ENCODE measurements around the gene RIPK1.
"Not testable (repeated sequence)": the region's sequence is repeated elsewhere in the genome, so short reads cannot be mapped to it uniquely, and the experiment has no call there.

RIPK1 gene

DNA sequence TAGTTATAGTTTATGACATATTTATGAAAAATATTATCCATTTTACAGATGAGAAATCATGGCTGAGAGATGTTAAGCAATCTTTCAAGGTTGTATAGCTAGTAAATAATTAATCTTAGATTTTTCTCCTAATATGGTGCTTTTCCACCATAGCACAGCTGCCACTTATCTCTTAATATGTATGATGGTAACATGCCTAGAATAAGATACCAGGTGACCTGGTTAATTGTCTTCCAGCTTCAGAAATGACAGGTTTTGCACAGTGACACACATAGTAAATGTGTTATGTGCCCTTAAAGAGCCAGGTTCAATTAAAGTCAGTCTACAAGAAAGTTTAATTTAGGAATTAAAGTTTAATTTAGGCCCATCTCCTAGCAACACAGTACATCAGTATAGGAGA lies 74.2 kb downstream of the RIPK1 start:
- FAIRE-seq: no peak
- no peak for DNase-seq (ENCODE audit: insufficient read length)
- TF ChIP-seq POLR2A (IDR thresholded peaks at IDR 0.05; ENCODE audit: low read depth, low read length): no peak
- no peak for TF ChIP-seq TAF1 (IDR thresholded peaks at IDR 0.05; ENCODE audit: borderline replicate concordance, low read depth, low read length)
- no peak for TF ChIP-seq POLR2AphosphoS5 (IDR thresholded peaks at IDR 0.05; ENCODE audit: low read depth, low read length)

DNA sequence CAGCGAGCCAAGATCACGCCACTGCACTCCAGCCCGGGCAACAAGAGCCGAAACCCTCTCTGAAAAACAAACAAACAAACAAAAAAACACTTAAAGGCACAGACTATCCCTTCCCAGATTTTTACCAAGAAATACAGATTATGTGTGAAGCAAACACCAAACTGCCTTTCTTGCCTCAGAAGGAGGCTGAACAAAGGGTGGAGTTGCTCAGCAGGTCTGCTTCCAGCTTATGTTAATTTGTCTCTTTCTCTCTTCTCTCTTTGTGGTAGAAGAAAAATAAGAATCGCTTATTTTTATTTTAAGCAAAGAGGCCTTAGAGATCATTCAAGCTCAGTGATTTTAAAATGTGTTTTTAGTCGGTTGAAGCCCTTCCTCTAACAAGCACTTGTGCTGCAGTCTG lies 74.9 kb downstream of the RIPK1 start:
- no peak for FAIRE-seq
- DNase-seq (ENCODE audit: insufficient read length): no peak
- TF ChIP-seq TAF1 (IDR thresholded peaks at IDR 0.05; ENCODE audit: borderline replicate concordance, low read depth, low read length): no peak
- no peak for TF ChIP-seq POLR2AphosphoS5 (IDR thresholded peaks at IDR 0.05; ENCODE audit: low read depth, low read length)
- TF ChIP-seq POLR2A (IDR thresholded peaks at IDR 0.05; ENCODE audit: low read depth, low read length): no peak

DNA sequence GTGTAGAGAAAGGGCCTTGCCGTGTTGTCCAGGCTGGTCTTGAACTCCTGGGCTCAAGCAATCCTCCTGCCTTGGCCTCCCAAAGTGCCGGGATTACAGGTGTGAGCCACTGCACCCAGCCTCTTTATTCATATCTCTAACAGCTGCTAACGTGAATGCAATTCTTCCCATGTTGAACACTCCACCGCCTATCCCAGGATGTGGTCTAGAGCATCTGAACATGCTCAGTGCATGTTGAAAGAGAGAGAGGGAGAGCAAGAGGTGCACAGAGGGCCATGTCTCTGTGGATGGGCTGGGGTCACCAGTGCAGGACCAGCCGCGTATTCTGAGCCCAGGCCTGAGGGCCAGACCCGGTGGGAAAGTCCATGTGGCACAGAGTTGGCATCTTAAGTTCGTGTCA lies 76.3 kb downstream of the RIPK1 start:
- FAIRE-seq: no peak
- TF ChIP-seq POLR2AphosphoS5 (IDR thresholded peaks at IDR 0.05; ENCODE audit: low read depth, low read length): no peak
- no peak for TF ChIP-seq TAF1 (IDR thresholded peaks at IDR 0.05; ENCODE audit: borderline replicate concordance, low read depth, low read length)
- TF ChIP-seq POLR2A (IDR thresholded peaks at IDR 0.05; ENCODE audit: low read depth, low read length): no peak
- no peak for DNase-seq (ENCODE audit: insufficient read length)

DNA sequence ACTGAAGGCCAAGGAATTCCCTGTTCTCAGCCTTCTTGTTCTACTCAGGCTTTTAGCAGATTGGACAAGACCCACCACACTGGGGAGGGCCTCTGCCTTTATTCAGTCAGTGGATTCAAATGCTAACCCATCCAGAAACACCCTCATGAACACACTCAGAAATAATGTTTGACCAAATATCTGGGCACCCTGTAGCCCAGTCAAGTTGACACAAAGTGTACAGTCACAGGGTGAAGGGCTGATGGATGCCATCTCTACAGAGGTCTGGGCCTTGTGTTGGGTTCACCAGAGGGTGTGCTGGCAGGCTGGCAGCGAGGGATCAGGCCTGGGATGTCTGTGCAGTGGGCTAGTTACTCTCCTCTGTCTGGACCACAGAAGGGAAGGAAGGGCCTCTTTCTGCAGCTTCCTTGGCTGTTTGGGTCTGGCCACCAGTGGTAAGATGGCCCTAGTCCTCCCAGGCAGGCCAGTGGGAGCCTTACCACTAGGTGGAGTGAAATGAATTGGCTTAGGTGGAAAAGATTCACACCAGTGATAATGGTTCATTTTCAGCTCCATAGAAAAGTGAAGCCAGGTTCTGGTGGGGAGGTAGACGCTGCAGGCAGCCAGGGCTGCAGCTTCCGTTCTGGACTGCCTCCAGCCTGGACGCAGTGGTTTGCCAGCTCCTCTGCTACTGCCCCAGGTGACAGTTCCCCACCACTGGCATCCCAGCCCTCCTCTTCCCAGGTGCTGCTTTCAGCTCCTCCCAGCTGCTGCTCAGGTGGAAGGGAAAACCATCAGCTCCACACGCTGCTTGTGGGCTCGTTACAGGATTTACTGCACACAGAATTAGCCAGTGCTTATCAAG lies 79.8 kb downstream of the RIPK1 start:
- FAIRE-seq (no peak), DNase-seq (ENCODE audit: insufficient read length) (no peak)
- TF ChIP-seq POLR2A (IDR thresholded peaks at IDR 0.05; ENCODE audit: low read depth, low read length) (no peak), POLR2AphosphoS5 (IDR thresholded peaks at IDR 0.05; ENCODE audit: low read depth, low read length) (no peak), TAF1 (IDR thresholded peaks at IDR 0.05; ENCODE audit: borderline replicate concordance, low read depth, low read length) (no peak)

DNA sequence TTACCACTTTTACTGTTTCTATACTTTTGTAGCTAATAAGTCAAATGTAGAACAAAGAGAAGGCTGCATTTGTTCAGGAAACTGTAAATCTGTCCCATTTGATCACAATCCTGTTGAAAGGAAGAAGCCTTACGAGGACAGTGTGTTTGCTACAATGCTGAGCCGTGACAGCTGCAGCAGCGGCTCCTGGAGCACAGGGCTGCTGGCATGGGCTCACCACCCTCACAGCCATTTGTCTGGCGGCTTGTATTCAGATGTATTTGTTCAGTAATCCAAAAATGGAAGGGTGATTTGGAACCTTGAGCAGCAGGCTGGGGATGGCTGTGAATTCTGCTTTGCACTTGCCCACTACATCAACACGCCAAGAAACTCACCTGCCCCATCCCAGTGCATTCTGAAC lies 83.4 kb downstream of the RIPK1 start:
- FAIRE-seq: no peak
- no peak for TF ChIP-seq POLR2A (IDR thresholded peaks at IDR 0.05; ENCODE audit: low read depth, low read length)
- no peak for TF ChIP-seq POLR2AphosphoS5 (IDR thresholded peaks at IDR 0.05; ENCODE audit: low read depth, low read length)
- no peak for TF ChIP-seq TAF1 (IDR thresholded peaks at IDR 0.05; ENCODE audit: borderline replicate concordance, low read depth, low read length)
- DNase-seq (ENCODE audit: insufficient read length): no peak

DNA sequence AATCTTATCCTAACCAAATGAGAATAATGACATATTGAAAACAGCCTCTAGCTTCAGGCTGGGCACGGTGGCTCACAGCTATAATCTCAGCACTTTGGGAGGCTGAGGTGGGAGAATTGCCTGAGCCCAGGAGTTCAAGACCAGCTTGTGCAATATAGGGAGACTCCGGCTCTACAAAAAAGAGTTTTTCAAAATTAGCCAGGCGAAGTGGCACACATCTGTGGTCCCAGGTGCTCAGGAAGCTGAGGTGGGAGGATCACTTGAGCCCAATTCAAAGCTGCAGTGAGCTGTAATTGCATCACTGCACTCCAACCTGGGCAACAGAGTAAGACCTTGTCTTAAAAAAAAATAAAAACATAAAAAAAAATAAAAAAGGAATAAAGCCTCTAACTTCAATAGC lies 84.4 kb downstream of the RIPK1 start:
- no peak for TF ChIP-seq TAF1 (IDR thresholded peaks at IDR 0.05; ENCODE audit: borderline replicate concordance, low read depth, low read length)
- no peak for TF ChIP-seq POLR2AphosphoS5 (IDR thresholded peaks at IDR 0.05; ENCODE audit: low read depth, low read length)
- TF ChIP-seq POLR2A (IDR thresholded peaks at IDR 0.05; ENCODE audit: low read depth, low read length): no peak
- no peak for FAIRE-seq
- no peak for DNase-seq (ENCODE audit: insufficient read length)

DNA sequence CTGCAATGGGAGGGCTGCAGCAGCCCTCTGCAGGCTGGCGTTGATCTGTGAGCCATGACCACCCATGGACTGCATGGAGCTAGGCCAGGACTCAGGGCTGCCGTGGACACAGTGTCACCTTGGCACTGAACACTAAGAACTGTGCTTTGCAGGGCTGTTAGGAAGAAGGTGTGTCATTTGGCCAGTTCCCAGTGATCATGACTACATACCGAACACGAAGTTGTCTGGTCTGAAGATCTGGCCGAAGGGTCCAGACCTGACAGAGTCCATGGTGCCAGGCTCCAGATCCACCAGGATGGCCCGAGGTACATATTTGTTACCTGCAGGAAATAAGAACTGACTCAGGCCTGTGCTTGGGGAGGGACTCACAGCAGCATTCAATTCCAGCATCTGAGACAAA lies 87.1 kb downstream of the RIPK1 start:
- not testable (repeated sequence) for FAIRE-seq; DNase-seq (ENCODE audit: insufficient read length)

DNA sequence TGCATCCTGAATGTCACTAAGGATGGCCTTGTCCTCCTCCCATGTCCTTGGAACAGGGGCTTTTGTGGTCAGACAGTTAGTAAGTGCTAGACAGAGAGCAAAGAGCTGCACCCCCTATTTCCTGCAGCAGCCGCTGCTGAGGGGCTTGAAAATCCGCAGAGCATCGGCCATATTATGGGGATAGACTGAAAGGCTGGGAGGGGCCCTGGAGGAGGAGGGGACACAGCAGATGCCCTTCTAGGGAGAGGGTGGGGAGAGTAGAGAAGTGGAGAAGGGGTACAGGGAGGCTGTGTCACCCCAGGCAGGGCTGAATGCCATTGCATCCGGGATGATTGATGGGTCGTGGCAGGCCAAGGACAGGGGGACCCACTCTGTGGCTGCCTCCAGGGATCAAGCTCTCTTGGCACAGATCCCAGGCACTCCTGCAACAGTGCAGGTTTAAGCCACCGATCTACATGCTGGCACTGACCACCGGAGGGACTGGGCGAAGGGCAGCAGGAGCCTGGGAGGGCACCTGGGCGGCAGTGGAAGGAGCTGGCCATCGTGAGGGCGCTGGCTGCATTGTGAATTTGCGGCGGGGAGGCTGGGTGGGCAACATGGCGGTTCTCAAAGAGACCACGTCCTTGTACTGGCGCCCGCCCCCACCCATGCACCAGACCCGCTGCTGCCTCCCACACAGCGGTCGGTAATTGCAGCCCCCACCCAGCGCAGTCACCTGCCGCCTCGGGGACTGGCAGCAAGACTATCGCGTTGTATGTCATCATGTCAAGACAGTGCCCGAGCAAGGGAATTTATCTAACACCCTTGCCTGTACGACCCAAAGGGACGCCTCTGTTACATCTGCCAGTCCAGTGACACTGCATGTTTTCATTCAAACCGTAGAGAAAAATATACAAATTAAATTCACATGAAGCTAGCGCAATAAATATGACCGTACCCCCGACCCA lies 88.2 kb downstream of the RIPK1 start:
- FAIRE-seq: peak; percentile 53
- DNase-seq (ENCODE audit: insufficient read length): not testable (repeated sequence)

DNA sequence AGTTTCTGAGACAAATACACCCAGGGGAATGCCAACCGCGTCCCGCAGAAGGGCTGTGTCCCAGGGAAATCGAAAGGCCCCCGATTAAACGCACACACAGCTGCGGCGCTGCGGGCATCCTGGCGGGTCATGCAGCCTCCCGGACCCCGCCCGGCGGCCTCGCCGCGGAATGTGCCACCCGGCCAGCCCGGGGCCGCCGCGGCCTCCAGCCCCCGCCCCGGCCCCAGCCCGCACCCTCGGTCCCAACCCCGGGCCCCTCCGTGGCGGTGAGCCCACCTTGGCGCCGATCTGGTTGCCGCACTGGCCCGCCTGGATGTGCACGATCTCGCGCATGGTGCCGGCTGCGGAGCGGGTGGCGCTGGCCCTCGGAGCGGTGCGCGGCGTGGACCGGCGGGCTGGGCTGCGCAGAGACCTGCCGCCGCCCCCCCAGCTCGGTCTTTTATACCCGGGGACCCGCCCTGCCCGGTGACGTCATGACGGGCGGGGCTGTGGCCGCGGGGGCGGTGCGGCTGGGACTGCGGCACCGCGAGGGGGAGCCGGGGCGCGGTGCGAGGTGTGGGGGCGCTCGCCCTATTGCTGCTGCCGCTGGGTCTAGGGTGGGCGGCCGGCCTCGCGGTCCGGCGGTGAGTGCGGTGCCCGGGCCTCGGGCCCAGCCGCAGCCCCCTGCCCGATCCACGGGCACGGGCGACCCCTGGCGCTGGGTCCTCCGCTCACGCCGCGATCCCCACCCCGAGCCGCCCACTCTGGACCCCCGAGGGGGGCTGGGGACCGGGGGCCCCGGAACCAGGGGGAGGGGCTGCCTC lies 89.0 kb downstream of the RIPK1 start, which contains the start of gene TUBB2A:
TUBB2A (minus strand) TSS at position 414 of the 803 bp plus-strand sequence; CDS start at position 333, 81 bp downstream.
- FAIRE-seq (peak; percentile 70), DNase-seq (ENCODE audit: insufficient read length) (peak; percentile 93)
- peak; percentile 60; the same call in 1 of the 2 replicates for TF ChIP-seq TAF1 (IDR thresholded peaks at IDR 0.05; ENCODE audit: borderline replicate concordance, low read depth, low read length)
- TF ChIP-seq POLR2AphosphoS5 (IDR thresholded peaks at IDR 0.05; ENCODE audit: low read depth, low read length): peak; percentile 77
- TF ChIP-seq POLR2A (IDR thresholded peaks at IDR 0.05; ENCODE audit: low read depth, low read length): peak; percentile 89; the same call in 1 of the 2 replicates

DNA sequence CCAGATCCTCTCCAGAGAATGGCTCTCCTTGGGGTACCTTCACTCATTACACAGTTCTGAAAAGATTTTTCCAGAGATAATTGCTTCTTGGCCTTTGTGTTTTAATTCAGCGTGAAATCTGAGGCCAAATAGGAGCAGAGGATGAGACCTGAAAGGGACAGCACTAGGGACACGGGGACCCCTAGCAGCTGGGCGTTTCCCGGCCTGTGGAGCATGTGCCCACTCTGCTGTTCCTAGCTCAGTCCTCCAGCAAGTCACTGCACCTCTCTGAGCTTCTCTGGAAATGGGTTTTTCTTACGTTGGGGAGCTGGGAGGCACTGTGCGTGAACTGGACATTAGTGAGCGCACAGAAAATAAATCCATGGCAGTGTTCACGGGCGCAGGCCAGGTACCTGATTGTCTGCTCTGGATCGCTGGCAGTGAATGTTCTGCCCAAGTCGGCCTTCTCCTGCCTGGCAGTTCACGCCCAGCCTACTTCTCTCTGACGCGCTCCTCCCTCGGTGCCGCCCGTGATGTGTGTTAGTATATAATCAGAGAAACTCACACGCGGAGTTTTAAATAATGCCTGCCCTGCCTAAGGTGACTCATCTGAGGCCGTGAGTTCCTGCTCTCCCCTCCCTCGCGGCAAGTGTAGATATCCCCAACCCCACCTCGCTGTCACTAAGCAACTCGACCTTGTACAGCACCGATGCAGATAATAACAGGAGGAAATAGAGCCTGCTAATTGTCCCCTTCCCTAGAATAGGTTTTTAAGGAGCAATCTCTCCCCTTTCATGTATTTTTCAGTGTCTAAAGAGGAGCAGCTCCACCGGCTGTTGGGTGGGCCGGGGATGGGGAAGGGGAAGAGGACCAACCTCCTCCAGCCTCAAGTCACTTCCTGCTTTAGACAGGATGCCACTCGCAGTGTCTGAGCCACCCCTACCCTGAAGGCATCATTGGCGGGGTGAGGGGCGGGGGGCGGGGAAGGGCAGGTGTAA lies 91.8 kb downstream of the RIPK1 start:
- no peak for DNase-seq (ENCODE audit: insufficient read length)
- TF ChIP-seq POLR2A (IDR thresholded peaks at IDR 0.05; ENCODE audit: low read depth, low read length): no peak
- TF ChIP-seq POLR2AphosphoS5 (IDR thresholded peaks at IDR 0.05; ENCODE audit: low read depth, low read length): no peak
- TF ChIP-seq TAF1 (IDR thresholded peaks at IDR 0.05; ENCODE audit: borderline replicate concordance, low read depth, low read length): no peak
- no peak for FAIRE-seq
